GM11168 (cell line): ENCODE data around the gene TK2.

Experiments
- in situ Hi-C: fragments of 300-500 bp; cut with MboI; formaldehyde crosslinking; loops from one replicate; pipeline ENCODE4 v1.12.0; 2022; ENCODE audit warnings: low sequenced_read_pairs; ENCODE audit not compliant: unreplicated experiment

Gene TK2

DNA sequence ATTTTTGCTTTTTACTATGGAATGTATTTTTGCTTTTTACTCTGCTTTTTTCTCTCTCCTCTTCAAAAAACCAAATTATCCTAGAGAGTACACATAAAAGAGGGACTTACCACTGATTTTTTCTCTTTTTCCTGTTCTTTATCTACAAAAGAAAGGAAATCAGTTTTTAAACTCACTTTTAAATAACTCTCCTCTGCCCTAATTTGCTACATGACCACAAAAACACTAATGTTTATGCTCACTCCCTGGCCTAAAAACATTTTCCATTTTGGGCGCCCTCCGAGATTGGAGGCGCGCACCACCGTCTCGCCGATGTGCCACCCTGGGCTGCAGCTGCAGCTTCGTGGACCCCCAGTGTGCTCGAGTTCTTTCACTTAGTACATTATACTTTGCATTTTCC lies 1.1 kb downstream of the TK2 start:
- in situ Hi-C loops, result no loop called here

DNA sequence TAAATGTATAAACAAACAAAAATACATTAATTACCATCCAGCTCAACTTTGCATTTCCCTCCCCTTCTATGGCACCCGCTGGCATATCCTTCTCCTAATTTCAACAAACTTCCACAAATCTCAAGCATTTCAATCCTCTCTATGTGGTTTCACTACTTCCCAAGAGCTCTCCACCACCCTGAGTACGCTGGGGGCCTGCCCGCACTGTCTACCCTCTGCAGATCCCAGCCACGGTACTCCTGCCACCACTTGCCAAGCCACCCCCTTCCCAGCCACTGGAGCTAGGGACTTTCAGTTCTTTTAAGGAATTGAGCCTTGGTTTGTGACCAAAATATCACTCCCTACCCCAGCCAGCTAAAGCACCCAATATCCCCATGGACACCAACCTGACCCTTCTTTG lies 1.9 kb downstream of the TK2 start:
- in situ Hi-C loops, result no loop called here

DNA sequence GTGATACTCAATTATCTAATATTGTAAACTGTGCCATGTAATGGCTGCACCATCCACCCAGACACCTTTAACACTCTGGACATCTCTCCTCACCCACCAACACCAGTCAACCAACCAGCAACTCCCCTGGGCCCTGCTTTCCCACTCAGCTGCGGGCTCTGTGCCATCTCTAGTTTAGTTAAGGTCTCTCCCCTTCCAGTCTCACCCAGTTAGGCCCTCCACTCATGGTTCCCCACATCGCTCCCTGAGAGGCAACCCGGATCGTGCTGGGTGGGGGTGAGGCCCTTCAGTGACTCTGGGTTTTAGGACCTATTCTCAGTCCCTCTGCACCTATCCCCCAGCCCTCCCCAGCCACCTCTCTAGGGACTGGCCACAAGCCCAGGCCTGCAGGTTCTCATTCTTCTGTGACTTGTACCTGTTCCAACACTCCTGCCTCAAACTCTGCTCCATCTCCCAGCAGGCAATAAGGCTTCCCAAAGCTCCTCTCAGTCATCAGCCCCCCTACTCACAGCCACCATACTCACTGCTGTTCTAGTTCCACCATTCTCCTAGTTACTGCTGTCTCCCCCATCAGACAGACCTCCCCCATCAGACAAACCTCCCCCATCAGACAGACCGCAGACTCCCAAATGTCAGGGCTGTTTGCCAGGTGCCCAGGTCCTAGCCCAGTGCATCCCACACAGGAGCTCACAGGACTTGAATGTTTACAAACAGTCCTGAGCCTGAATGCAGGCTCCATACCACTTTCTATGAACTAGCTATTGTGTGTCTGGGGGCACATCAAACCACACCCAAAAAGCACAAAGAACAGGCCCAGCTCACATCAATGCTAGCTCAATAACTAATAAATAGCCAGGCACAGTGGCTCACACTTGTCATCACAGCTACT lies 2.6 kb downstream of the TK2 start:
- in situ Hi-C loops, result no loop called here

DNA sequence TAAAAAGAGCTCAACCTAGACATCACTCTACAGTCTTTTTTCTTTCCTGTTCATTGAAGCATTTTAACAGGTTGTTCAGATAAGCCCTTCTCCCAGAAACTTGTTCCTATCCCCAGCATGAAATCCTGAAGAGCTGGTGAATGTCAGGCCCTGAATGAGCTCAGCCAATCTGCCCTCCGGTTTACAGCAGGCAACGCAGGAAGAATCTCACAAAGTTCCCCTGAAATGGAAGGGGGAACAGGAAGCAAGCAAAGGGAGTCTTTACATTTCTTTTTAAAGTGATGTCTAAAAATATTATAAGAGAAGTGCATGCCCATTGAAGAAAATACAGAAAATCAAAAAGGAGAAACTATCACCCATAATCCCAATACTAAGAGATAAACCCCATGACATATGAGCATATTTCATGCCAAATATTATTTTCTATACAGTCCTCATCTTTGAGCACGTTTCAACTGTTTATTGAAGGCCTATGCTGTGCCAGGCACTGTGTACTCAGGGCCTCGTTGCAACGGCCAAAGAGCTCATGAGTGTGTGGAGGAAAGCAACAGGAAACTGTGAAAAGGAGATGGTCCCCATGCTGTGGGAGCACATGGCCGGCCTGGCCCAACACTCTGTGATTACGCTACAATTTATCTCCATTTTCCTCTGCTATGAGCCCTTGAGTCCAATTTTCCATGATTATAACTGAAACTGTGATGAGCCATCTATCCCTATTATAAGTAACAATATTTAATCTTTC lies 5.7 kb downstream of the TK2 start:
- in situ Hi-C loops, result no loop called here

DNA sequence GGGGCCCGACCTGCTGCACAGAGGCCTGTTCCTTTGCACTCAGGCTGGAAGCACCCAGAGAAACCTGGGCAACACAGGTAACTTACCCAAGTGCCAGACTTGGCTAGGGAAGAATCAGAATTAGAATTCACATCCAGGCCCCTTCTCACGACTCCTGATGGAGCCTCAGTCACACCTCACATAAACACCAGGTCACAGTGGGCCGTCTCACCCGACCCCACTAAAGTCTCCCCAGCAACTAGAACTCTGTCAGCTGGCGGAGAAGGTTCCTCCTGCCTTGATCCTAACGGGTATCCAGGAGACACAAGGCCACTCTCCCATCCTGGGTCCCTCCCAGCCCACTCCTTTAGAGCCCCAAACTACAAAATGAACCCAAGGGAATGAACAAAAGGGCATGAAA lies 6.4 kb downstream of the TK2 start:
- in situ Hi-C loops, result no loop called here

DNA sequence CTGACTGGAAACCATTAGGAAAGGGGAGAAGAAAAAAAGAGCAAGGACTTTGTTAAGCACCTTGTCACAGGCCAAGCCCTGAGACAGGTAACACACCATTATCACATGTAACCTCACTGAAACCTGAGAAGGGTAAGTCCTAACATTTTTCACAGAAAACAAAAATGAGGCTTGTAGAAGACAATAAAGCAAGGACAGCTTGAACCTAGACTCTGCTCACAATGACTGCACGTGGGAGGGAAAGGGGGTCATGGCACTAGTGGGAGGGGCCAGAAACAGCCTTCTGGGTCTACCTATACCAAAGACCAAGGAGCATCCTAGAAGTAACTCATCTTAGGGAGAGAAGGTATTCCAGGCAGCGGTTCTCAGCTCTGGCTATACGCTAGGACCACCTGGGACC lies 7.5 kb downstream of the TK2 start:
- in situ Hi-C loops, result no loop called here

DNA sequence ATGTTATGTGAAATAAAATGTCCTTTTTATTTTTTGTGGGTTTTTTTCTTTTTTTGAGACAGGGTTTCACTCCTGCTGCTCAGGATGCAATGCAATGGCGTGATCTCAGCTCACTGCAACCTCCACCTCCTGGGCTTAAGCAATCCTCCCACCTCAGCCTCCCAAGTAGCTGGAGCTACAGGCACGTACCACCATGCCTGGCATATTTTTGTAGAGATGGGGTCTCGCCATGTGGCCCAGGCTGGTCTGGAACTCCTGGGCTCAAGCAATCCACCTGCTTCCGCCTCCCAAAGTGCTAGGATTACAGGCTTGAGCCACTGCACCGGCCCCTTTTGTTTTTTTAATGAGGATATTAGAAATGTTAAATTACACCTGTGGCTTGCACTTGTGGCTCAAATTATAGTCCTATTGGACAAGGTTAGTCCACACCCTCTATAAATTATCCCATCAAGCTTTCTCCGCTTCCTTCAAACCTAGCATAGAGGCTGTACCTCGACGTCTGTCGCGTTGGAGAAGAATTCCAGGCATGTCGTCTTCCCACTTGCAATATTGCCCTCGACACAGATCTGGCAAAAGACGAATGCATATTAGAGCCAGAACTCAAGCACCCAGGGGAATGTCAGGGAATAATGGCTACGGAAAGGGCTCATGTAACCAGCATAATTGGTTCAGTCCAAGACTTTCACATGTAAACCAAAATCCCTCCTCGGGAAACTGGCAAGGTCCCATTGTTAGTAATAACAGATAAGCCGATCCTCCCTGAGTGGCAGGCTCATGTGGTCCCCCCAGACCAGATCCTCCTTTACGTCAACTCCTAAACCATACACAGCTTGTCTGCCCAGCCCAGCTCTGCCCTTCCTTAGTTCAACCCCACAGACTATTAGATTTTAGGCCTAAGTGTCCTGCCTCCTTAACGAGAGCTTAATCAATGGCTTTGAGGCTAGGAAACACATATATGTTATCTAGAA lies 8.2 kb downstream of the TK2 start:
- in situ Hi-C loops, result no loop called here

DNA sequence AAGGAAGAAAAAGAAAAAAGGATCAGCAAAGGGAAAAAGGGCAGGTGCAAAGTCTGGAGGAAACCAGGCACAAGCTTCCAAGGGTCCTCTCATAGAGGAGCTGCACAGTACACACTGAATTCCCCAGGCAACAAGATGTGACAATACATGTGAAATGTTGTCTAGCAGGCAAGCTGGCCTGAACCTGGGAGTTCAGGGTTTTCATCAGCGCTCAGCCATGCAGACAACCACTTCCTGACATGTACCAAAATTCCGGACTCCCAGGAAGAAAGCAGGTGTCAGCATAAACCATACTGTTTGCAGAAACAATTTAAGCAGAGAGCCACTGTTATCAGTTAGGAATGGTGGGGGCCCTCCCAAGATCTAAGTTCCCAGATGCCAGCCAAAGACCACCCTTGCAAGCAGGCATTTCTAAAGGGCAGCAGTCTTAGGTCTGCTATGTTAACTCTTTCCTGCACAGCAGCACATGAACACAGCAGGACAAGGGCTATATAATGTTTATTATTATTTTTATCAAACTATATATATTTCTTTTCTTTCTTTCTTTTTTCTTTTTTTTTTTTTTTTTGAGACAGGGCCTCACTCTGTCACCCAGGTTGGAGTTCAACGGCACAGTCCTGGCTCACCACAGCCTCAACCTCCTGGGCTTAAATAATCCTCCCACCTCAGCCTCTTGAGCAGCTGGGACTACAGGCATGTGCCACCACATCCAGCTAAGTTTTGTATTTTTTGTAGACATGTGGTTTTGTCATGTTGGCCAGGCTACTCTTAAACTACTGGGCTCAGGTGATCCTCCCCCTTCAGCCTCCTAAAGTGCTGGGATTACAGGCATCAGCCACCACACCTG lies 10.1 kb downstream of the TK2 start:
- in situ Hi-C loops, result no loop called here

DNA sequence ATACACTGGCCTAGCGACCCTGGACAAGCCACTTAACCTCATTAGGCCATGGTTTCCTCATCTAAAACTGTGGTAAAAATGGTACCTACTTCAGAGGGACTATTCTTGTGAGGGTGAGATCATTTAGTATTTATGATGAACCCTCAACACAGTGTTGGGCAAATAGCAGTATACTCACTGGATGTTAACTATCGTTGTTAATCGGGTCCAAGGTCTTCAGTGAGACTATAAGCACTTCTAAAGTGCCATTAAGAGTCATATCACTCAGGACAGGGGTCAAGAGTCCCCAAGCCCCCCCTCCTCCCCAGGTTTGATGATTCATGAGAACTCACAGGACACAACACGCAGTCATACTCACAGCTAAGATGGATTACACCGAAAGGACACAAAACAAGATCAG lies 11.0 kb downstream of the TK2 start:
- in situ Hi-C loops, result no loop called here

DNA sequence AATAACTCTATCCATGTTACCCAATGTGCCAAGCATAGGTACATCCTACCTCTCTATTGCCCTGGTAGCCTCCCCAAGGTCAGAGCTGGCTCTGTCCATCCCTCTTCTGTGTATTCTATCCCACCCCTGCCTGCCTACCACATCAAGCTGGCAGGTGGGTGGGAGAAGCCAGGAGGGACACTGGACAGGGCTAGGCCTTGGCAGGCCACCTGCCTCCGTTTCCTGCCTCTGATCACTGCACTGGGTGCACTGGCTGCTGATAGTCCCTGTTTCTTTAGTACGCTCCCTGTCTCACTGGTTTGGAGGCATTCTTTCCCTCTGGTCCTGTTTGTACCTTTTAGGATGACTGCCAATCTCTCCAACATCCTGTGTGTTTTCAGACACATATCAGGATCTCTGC lies 12.7 kb downstream of the TK2 start:
- in situ Hi-C loops, result no loop called here

DNA sequence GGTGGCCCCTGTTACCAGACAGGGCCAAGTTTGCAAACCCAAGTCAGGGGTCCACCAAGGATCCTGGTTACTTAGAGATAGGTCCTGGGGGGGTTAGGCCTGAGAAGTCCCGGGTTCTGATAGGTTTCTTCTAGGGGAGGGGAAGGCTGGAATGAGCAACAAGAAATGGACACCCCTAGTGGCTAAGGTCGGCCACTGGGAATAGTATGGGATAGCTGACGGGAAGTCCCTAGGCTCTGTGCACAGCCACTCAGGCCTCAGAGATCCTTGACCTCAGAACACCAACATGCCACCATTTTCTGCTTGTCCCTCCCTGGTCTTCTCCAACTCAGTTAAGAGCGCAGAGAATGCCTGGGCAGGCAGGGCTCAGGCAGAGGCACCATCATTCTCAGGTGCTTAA lies 13.4 kb downstream of the TK2 start:
- in situ Hi-C loops, result no loop called here

DNA sequence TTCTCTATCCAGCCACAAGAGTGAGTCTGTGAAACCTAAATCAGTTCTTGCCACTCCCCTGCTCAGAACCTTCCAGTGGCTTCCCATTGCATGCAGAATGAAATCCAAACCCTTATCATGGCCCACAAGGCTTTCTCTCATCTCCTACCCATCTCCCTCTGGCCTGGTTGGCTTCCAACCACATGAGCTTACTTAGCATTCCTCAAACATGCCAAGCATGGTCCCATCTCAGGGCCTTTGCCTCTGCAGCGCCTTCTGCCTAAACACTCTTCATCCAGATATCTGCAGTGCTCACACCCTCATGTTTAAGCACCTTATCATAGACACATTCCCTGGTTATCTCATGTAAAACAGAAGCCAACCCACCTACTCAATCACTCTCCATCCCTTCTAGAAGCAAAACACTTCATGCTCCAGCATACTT lies 15.5 kb downstream of the TK2 start:
- in situ Hi-C loops, result no loop called here

DNA sequence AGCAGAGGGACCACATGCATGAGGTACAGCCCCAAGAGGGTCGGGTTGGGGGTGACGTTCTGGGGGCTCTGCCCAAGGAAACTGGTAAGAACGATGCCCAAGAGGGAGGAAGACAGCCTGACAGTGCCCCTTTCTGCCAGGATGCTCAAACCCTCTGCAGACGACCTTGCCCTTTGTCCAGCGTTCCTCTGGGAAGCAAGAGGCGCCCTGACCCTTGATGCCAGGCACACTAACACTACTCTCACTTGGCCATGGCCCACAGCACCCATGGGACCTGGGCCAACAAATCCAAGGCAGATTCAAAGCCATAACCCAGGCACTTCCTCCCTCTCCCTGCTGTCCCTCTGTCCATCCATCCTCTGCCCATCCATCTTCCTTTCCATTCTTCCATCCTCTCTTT lies 20.4 kb downstream of the TK2 start:
- in situ Hi-C loops, result no loop called here

DNA sequence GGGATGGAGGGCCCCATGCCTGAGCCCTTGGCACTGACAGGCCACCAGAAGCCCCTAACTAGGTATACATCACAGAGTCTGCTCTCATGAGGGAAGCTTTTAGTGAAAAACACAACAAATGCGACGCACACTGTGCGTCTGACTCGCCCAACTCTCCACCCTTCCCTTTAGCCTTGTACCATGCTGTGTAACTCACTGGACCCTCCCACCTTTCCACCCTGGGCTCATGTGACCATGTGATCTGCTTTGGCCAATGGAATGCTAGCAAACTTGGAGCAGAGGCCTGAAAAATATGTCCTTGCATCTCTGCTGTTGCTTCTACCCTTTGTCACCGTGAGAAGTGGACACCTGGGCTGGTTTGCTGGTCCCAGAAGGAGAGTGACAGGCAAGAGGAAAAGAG lies 21.6 kb downstream of the TK2 start:
- in situ Hi-C loops, result no loop called here

DNA sequence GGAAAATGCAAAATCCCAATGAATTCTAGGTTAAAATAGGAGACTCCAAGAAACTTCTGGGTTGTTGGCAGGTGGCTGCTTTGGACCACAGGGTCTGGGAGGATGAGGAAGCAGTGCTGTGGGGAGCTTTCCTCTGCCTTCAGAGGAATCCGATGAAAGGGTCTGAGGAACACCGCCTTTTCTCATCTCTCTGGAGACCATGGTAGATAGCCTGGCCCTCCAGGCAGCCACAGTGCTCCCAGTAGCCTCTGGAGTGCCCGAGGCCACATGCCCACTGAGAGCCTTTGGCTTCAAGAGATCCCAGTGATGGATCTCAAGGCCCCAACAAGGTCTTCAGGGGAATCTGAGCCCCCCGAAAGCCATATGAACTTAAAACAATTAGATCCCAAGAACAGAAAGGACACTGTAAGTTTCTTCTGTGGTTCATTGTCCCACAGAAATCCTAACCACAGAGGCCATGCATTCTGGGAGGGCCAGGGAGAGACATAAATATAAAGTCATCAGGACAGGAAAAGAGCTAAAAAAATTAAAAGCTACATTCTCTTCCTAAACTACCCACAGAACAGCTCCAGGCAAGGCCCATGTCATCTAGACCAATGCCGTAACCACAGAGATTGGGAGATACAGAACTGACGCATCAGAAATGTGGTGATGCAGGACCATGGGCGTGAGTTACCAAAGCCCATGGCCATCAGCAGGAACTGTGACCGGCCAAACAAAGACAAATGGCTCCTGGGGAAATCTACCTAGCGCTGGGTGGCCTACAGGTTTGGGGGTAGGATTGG lies 24.3 kb downstream of the TK2 start:
- in situ Hi-C loops, result no loop called here

DNA sequence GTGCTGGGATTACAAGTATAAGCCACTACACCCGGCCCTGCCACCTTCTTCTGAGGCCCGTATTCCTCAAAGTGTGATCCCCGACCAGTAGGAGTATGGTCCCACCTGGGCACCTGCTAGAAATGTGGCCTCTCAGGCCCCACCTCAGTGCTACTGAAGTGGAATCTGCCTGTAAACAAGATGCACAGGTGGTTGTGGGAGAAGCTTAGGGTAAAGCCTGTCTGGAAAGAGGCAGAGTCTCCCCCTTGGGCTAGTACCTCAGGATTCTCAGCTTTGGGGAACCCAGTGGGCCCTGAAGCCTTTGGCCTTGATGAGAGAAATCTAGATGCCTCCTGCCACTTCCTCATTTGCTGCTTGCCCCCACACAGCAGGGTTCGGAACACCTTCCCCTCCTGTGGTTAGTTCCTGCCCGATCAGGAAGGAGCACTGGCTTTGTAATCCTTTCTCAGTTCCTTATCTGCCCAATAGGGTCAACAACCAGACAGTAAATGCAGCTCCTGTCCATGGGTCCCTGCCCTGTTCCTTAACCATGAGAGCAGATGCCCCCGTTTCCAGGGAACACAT lies 25.2 kb downstream of the TK2 start:
- in situ Hi-C loops, result no loop called here

DNA sequence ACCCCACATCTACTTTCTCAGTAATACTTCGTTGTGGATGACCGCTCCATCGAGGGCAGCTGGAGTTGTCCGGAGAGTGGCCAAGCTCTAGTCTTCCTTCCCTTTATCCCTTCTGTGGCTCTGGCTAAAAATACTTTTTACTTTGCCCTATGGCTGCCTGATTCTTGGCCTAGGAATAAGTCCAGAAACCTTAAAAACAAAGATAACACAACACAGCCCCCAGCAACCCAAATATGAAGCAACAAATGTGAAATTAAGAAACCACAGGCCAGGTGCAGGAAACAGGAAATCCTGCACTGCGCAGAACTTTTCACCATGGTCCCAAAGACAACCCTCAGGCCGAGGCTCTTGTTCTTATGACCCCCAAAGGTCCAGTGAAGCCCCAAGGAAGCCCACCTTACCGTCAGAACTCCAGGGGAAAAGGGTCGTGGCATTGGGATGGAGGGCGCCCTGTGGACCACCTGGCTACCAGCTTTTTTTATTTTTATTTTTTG lies 26.0 kb downstream of the TK2 start:
- in situ Hi-C loops, result no loop called here

DNA sequence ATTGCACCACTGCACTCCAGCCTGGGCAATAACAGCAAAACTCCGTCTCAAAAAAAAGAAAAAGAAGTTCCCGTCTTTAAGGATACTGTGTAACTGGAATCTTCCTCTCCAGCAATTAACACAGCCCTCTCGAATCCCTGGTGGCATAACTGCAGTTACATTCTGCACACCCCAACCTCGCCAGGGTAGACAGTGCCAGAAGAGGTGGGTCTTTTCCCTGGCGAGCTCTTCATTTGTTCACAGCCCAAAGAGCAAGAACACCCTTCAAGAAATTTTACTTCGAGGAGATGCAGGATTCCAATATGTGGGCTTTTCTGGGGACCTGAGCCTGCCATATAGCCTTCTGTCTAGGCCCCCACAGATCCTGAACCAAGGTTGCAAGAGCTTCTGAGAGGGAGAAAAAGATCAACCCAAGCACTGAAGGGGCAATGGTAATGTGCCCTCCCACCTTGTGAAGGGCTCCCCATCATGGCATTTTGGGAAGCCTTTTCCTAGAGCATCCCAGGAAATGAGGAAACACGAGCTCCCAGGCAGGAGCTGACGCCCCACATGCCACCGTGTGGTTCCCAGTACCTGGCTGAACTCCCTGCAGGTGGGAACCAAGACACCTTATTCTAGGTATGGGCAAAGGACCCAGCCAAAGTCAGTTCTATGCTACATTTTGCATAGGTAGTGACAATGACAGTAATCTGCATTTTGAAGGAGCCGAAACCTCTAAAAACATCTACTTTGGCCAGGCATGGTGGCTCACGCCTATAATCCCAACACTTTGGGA lies 26.9 kb downstream of the TK2 start:
- in situ Hi-C loops, result no loop called here
